GM23338 (cell line): ENCODE measurements around the gene PCTP. TPM values are rescaled to one million over a fixed set of nuclear protein-coding genes. Genes with fewer than 3 reads are reported as not detected.

Experiments
- ATAC-seq: fragments of 200-7000 bp; cut with Tn5 transposase; 3 replicates; pipeline ENCODE4 v1.9.1; 2020
- DNase-seq: peaks from one replicate; pipeline ENCODE4 v3.0.0-alpha.2; 2015; ENCODE audit warnings: low spot score
- H2AFZ ChIP-seq: fragments of 200-600 bp; sonication (generic); 2 replicates; pipeline ENCODE4 v1.8.0; 2016; ENCODE audit warnings: antibody characterized with exemption, mild to moderate bottlenecking, moderate library complexity
- H3F3A ChIP-seq: fragments of 200-600 bp; sonication (generic); replicated peaks from 2 replicates; pipeline ENCODE4 v1.8.0; 2017; ENCODE audit warnings: antibody characterized with exemption, mixed run types, low read depth
- H3K27ac ChIP-seq: fragments of 200-600 bp; sonication (generic); 2 replicates; pipeline ENCODE4 v1.6.1; 2016; ENCODE audit warnings: low read depth
- H3K27me3 ChIP-seq: fragments of 200-600 bp; sonication (generic); 2 replicates; pipeline ENCODE4 v1.8.0; 2016; ENCODE audit warnings: mild to moderate bottlenecking, mixed run types, moderate library complexity; ENCODE audit not compliant: insufficient read depth
- H3K36me3 ChIP-seq: fragments of 200-600 bp; sonication (generic); 2 replicates; pipeline ENCODE4 v1.8.0; 2016; ENCODE audit warnings: mild to moderate bottlenecking; ENCODE audit not compliant: insufficient read depth
- H3K4me1 ChIP-seq: fragments of 200-600 bp; sonication (generic); 2 replicates; pipeline ENCODE4 v1.8.0; 2016; ENCODE audit warnings: mild to moderate bottlenecking, moderate library complexity; ENCODE audit not compliant: insufficient read depth
- H3K4me2 ChIP-seq: fragments of 200-600 bp; sonication (generic); 2 replicates; pipeline ENCODE4 v1.7.1; 2017; ENCODE audit warnings: mixed run types
- H3K4me3 ChIP-seq: fragments of 200-600 bp; sonication (generic); 2 replicates; pipeline ENCODE4 v1.6.1; 2016; ENCODE audit warnings: mixed run types
- H3K79me2 ChIP-seq: fragments of 200-600 bp; sonication (generic); replicated peaks from 2 replicates; pipeline ENCODE4 v1.8.0; 2017; ENCODE audit warnings: mild to moderate bottlenecking; ENCODE audit not compliant: insufficient read depth
- H3K9me2 ChIP-seq: fragments of 200-600 bp; sonication (generic); 2 replicates; pipeline ENCODE4 v1.8.0; 2017; ENCODE audit not compliant: insufficient read depth
- H4K20me1 ChIP-seq: fragments of 200-600 bp; sonication (generic); replicated peaks from 2 replicates; pipeline ENCODE4 v1.8.0; 2017; ENCODE audit warnings: mild to moderate bottlenecking; ENCODE audit not compliant: insufficient read depth
- H3K27ac Mint-ChIP-seq: 2 replicates; pipeline ENCODE4 v1.8.0; 2020; ENCODE audit warnings: inconsistent platforms, mild to moderate bottlenecking, moderate library complexity, mixed read lengths
- H3K27me3 Mint-ChIP-seq: 3 replicates; pipeline ENCODE4 v1.8.0; 2022; ENCODE audit warnings: low read depth, mild to moderate bottlenecking, moderate library complexity, mixed read lengths, inconsistent platforms; ENCODE audit not compliant: insufficient read depth, poor library complexity
- H3K36me3 Mint-ChIP-seq: 3 replicates; pipeline ENCODE4 v1.8.0; 2021; ENCODE audit warnings: low read depth, mild to moderate bottlenecking, inconsistent platforms, moderate library complexity, mixed read lengths
- H3K4me1 Mint-ChIP-seq: 3 replicates; pipeline ENCODE4 v1.8.0; 2020; ENCODE audit warnings: mild to moderate bottlenecking, inconsistent platforms, mixed read lengths
- H3K4me3 Mint-ChIP-seq: 3 replicates; pipeline ENCODE4 v1.8.0; 2021; ENCODE audit warnings: moderate library complexity, mild to moderate bottlenecking, inconsistent platforms, mixed read lengths
- H3K9me3 Mint-ChIP-seq: 3 replicates; pipeline ENCODE4 v1.8.0; 2020; ENCODE audit warnings: moderate library complexity, mild to moderate bottlenecking, inconsistent platforms, mixed read lengths
- CREB1 ChIP-seq: fragments of 250-450 bp; sonication (Bioruptor Pico); IDR thresholded peaks from 2 replicates; pipeline ENCODE4 v1.5.0; 2020; ENCODE audit warnings: low read depth, mild to moderate bottlenecking, moderate library complexity
- CTCF ChIP-seq, 2 experiments: fragments of 200-600 bp in 1 of 2; sonication (generic) in 1 of 2; conservative IDR thresholded peaks; 2 replicates each; pipeline versions ENCODE4 v1.5.1 to v1.6.1; 2016 to 2017; ENCODE audit warnings: antibody characterized with exemption in 2 of 2, low read depth in 2 of 2, mild to moderate bottlenecking in 2 of 2, moderate library complexity in 1 of 2
- ZNF462 ChIP-seq: fragments of 250-450 bp; sonication (Bioruptor Pico); IDR thresholded peaks from 2 replicates; pipeline ENCODE4 v1.5.0; 2020; ENCODE audit warnings: mild to moderate bottlenecking, moderate library complexity
- polyA plus RNA-seq: library from polyadenylated mRNA; unstranded; fragments of >200 nt; fragmentation: Nextera tagmentation; extraction: Ambion mirVana; gene quantifications from 2 replicates; pipeline ENCODE4 v1.2.1, GENCODE V29; 2016
- total RNA-seq: library from RNA; depleted of rRNA; stranded (reverse); fragments of >200 nt; shearing (Covaris generic); gene quantifications from 2 replicates; pipeline ENCODE4 v1.2.3, GENCODE V29; 2014

Gene PCTP
- total and polyA plus RNA-seq, 2 experiments from 2014 or later = 6.4 to 12.3 TPM

GRCh38 chr17:55735731-55736405, 15.0 kb upstream of the PCTP start:
- no peaks in the 10 kb centered on the region for H3K36me3 Mint-ChIP-seq
- no peaks in the 10 kb centered on the region for H3F3A ChIP-seq
- H3K9me2 ChIP-seq = no peaks in the 10 kb centered on the region
- H3K4me2 ChIP-seq = no peak overlapping the region
- peaks cover 28% of the 10 kb centered on the region for H3K4me1 ChIP-seq
- peaks cover 45% of the 10 kb centered on the region for H3K4me1 Mint-ChIP-seq
- no peak overlapping the region for H2AFZ ChIP-seq
- no peak overlapping the region for H3K27ac ChIP-seq
- no peaks in the 10 kb centered on the region for H3K79me2 ChIP-seq
- no peak for TF ChIP-seq ZNF462 (CRISPR knock-in tag)
- TF ChIP-seq CTCF (conservative IDR thresholded peaks at IDR 0.05; ENCODE audit: low read depth in 2 of 2) = peak; percentile 74 to 79
- no peak for TF ChIP-seq CREB1 (CRISPR knock-in tag)
- ATAC-seq (peak; percentile 38; the same call in 2 of the 3 replicates), DNase-seq (peak; percentile 78)
- H3K9me3 Mint-ChIP-seq = no peaks in the 10 kb centered on the region
- no peaks in the 10 kb centered on the region for H4K20me1 ChIP-seq
- no peak overlapping the region for H3K27ac Mint-ChIP-seq
- H3K36me3 ChIP-seq = no peaks in the 10 kb centered on the region
- H3K27me3 Mint-ChIP-seq = no peaks in the 10 kb centered on the region
- H3K27me3 ChIP-seq = no peaks in the 10 kb centered on the region
- no peak overlapping the region for H3K4me3 ChIP-seq
- H3K4me3 Mint-ChIP-seq = no peak overlapping the region; the same call in 2 of the 3 replicates
